Choroid plexus epithelial cell (primary cell): ENCODE data around the gene GRAMD2A.

Experiments used
- DNase-seq: peaks from one replicate; pipeline ENCODE4 v3.0.0-alpha.2; 2010; ENCODE audit warnings: low read depth
- H3K4me3 ChIP-seq: 2 replicates; pipeline ENCODE4 v1.5.1; 2011; ENCODE audit warnings: low read depth, mild to moderate bottlenecking, control low read depth, low read length, moderate library complexity
- TF ChIP-seq, protein P1 (sequence below): conservative IDR thresholded peaks from 2 replicates; pipeline ENCODE4 v1.5.1; 2011; ENCODE audit warnings: low read depth, mild to moderate bottlenecking, control low read depth, inconsistent platforms, low read length, moderate library complexity

Gene GRAMD2A

DNA sequence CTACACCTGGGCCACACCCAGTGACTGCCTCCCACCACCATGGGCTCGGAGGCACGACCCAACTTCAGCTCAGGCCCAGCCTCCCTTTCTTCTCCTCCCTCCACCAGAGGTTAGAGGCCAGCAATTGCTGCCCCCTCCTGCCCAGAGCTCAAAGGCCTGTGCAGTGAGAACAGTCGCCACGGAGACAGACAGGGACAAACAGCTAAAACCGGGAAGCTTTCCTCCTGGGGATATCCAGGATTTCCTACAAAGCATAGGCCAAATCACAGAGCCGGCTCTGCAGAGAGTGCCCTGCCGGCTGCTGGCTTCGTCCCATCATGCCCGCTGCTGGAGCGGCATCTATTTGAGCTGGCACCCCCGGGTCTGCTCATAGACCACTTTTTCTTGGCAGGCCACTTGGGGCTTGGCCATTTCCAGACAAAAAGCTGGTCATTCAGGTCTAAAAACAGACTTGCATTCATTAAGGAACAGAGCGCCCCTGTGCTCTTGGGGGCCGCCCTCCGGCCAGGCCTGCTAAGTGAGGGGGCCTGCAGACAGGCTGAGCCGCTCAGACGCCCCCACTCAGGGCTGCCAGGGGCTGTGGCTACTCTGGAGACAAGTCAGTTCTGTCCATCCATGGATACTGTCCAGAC is 17.5 kb downstream of the GRAMD2A start:
- H3K4me3 ChIP-seq = no peak overlapping the region
- no peak for DNase-seq
- TF ChIP-seq, protein P1, sequence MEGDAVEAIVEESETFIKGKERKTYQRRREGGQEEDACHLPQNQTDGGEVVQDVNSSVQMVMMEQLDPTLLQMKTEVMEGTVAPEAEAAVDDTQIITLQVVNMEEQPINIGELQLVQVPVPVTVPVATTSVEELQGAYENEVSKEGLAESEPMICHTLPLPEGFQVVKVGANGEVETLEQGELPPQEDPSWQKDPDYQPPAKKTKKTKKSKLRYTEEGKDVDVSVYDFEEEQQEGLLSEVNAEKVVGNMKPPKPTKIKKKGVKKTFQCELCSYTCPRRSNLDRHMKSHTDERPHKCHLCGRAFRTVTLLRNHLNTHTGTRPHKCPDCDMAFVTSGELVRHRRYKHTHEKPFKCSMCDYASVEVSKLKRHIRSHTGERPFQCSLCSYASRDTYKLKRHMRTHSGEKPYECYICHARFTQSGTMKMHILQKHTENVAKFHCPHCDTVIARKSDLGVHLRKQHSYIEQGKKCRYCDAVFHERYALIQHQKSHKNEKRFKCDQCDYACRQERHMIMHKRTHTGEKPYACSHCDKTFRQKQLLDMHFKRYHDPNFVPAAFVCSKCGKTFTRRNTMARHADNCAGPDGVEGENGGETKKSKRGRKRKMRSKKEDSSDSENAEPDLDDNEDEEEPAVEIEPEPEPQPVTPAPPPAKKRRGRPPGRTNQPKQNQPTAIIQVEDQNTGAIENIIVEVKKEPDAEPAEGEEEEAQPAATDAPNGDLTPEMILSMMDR = no peak

DNA sequence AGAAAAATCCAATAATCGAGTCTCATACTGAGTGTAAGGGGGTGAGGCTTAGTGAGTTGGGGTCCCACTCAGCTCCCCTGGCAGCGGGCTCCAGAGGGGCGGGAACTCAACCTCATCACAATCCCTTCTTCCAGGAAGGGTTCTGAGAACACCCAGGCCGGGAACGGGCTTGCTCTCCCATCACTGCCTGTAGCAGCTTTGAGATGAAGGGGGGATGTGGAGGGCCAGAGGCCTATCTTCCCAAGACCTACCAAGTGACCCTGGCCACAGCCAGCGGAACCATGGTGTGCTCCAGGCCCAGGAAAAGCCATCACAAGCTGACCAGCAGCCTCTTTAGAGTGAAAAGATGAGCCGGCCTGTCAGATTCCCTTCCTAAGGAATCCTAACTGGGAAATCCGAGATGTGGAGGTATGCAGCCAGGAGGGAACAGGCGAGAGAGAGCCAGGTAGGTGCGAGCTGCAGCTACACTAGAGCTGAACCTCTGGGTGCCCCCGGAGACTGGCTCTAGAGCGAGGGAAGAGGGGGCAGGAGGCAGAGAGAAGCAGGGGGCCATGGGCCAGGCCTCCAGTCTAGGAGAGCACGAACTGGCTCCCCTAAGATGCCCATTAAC is 18.5 kb downstream of the GRAMD2A start:
- no peak overlapping the region for H3K4me3 ChIP-seq
- TF ChIP-seq, protein P1 = no peak
- no peak for DNase-seq

DNA sequence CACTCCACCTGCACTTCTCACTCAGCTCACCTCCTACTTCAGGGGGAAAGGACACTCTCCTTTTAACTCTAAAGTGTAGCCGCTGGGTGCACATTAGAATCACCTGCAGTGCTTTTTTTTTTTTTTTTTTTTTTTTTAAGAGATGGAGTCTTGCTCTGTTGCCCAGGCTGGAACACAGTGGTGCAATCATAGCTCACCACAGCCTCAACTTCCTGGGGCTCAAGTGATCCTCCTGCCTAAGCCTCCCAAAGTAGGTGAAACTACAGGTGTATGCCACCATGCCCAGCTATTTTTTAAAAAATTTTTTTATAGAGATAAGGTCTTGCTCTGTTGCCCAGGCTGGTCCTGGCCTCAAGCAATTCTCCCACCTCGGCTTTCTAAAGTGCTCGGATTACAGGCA is 20.8 kb downstream of the GRAMD2A start:
- DNase-seq = no peak
- TF ChIP-seq, protein P1 = no peak
- H3K4me3 ChIP-seq = no peak overlapping the region

DNA sequence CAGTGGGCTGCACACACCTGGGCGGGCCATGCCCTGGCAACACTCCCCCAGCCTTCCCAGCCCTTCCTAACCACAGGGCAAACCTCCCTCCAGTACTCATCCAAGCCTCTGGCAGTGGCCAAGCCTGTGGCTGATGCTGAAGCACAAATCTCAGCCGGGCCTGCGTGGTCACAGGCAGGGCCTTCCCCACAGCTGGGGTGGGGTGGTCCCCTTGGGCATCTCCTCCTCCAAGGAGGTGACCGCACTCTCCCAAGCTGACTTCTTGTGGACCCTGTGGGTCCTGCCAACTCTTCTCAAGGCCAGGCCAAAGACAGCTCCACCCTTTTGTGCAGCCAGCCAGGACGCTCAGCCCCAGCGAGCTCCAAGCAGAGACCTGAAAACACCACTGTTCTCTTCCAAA is 21.4 kb downstream of the GRAMD2A start:
- DNase-seq = no peak
- TF ChIP-seq, protein P1 = no peak
- no peak overlapping the region for H3K4me3 ChIP-seq

DNA sequence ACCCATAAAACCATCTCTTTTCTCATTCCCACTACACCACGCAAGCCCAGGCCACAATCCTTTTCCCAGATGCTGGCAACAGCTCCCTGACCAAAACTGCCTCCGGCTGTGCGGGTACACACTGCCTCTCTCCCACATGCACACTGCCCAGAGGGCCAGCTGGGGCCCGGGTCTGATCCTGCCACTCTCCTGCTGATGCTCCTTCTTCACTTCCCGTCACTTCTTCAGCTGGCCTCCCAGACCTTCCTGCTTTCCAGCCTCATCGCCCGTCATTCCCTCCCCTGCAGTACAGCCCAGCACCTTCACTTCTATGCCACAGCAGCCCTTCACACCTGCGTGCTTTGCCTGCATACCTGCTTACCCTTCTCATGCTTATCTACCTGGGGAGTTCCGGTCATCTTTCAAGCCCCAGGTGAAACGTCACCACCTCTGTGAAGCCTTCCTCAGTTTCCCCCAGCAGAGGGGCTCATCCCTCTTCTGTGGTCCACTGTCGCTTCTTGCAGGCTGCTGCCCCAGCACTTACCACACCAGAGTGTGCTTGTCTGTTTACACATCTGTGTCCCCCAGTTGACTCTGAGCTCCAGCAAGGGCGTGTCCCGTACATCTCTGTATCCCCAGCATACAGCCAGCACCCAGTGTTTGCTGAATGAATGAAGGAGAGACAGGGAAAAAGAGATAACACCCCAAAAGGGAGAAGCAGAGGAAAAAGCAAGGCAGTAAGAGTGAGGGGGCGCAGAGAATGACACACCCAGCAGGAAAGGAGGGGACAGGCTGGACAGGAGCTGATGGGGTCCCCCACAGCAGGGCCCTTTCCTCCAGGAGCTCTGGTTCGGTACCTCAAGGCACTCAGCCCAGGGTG is 22.2 kb downstream of the GRAMD2A start:
- DNase-seq = no peak
- H3K4me3 ChIP-seq = no peak overlapping the region
- TF ChIP-seq, protein P1 = no peak

DNA sequence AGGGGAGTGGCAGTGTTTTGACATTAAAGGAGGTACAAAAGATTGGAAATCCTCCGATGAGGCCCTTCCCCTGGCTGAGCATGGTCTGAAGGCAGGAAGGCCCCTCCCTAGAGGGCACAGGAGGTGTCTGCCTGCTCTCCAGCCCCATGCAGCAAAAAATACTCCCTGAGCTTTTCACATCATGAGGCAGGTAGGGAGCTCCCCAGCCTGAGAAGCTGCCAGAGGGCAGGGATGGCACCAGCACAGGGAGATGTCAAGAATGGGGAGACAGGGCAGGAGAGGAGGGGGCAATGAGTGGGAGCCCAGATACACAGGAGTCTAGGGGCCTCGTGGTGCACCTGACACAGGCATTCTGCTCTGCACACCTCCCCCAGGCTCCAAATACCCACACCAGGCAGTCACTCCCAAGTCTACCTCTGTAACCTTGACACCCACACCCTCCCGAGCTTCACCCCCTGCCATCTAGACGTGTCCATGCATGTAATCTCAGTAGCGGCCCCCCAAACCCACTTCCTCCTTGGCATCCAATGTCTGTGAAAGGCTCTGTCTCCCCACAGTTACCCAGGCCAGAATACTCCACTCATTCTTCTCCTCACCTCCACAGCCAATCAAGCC is 22.9 kb downstream of the GRAMD2A start:
- DNase-seq = no peak
- no peak overlapping the region for H3K4me3 ChIP-seq
- TF ChIP-seq, protein P1 = no peak
